Measurements from ENCODE around the gene PCDHA13. TPM values are rescaled to one million over a fixed set of nuclear protein-coding genes. Genes with fewer than 3 reads are reported as not detected.

Gene PCDHA13
- total and polyA plus RNA-seq, 2 of the 4 experiments (the other 2 are of a cell fraction) = not detected

GRCh38 chr5:140868721-140869554 is 13.0 kb upstream of the PCDHA13 start, which contains the start of gene PCDHA11:
Gene PCDHA11 (plus strand): TSS chr5:140868957. CDS start chr5:140869104, 147 bp downstream.
- no peak within 1 kb of the TSS for H2AK5ac ChIP-seq (ENCODE audit: low read depth, low read length)
- no peaks in the 10 kb centered on the region for H3K79me1 ChIP-seq (ENCODE audit: low read depth in 1 of 2, low read length in 2 of 2)
- no peak within 1 kb of the TSS for H4K8ac ChIP-seq (ENCODE audit: low read depth in 2 of 2, low read length in 2 of 2)
- no peak within 1 kb of the TSS for H3K14ac ChIP-seq (replicated peaks; ENCODE audit: low read depth, low read length)
- no peak within 1 kb of the TSS for H2BK20ac ChIP-seq (ENCODE audit: low read depth, low read length)
- DNase-seq = no peak
- no peak within 1 kb of the TSS for H3K56ac ChIP-seq (ENCODE audit: extremely low read depth, insufficient read depth, low read length)
- no peak within 1 kb of the TSS for H3K18ac ChIP-seq (ENCODE audit: low read depth, low read length)
- no TSS peak for BruUV-seq (replicated peaks)
- H3K4me2 ChIP-seq (ENCODE audit: low read depth, low read length) = no peak within 1 kb of the TSS
- H2AK9ac ChIP-seq (replicated peaks; ENCODE audit: low read depth, low read length, poor library complexity) = no peak within 1 kb of the TSS
- dilution Hi-C loops (cut with HindIII; ENCODE audit: low sequenced_read_pairs, unreplicated experiment) (no loop called here), in situ Hi-C loops (cut with MboI; ENCODE audit: low sequenced_read_pairs) (no loop called here), intact Hi-C loops (cut with micrococcal nuclease) (no loop called here)
- H3K27ac ChIP-seq (ENCODE audit: insufficient read depth, low read length) = no peak within 1 kb of the TSS
- no peak within 1 kb of the TSS for H4K5ac ChIP-seq (ENCODE audit: low read depth, low read length)
- H3K4ac ChIP-seq (ENCODE audit: low read depth, low read length) = no peak within 1 kb of the TSS
- H3K4me1 ChIP-seq (ENCODE audit: control insufficient read depth, insufficient read depth, low read length) = no peaks in the 10 kb centered on the region
- TF ChIP-seq MAZ (IDR thresholded peaks at IDR 0.05; ENCODE audit: borderline replicate concordance, low read depth, low read length) (no peak), FOS (IDR thresholded peaks at IDR 0.05; ENCODE audit: low read depth, low read length) (no peak), RAD21 (IDR thresholded peaks at IDR 0.05; ENCODE audit: low read length) (no peak), MXI1 (IDR thresholded peaks at IDR 0.05; ENCODE audit: borderline replicate concordance, low read depth, low read length) (no peak), BHLHE40 (IDR thresholded peaks at IDR 0.05; ENCODE audit: low read depth, low read length) (no peak)
- no peaks in the 10 kb centered on the region for H4K20me1 ChIP-seq (ENCODE audit: insufficient read depth, low read length)
- H2AFZ ChIP-seq (replicated peaks; ENCODE audit: low read length, poor library complexity) = no peak within 1 kb of the TSS
- no peak within 1 kb of the TSS for H3K23ac ChIP-seq (ENCODE audit: low read depth, low read length)
- ChIA-PET POLR2A (ENCODE audit: unreplicated experiment) (no interaction called here), CTCF (no interaction called here)
- no peak within 1 kb of the TSS for H2BK5ac ChIP-seq (ENCODE audit: low read depth, low read length, poor library complexity, severe bottlenecking)
- H4K91ac ChIP-seq (ENCODE audit: insufficient read depth, low read depth, low read length) = no peak within 1 kb of the TSS
- no peak within 1 kb of the TSS for H2BK15ac ChIP-seq (ENCODE audit: low read depth, low read length)
- ATAC-seq (ENCODE audit: low read depth) = no peak
- H3K9me3 ChIP-seq (ENCODE audit: control insufficient read depth, insufficient read depth, low read length) = peaks cover 18% of the 10 kb centered on the region
- H3K9me1 ChIP-seq (ENCODE audit: insufficient read depth, low read length) = no peaks in the 10 kb centered on the region
- H3K36me3 ChIP-seq (ENCODE audit: control insufficient read depth, insufficient read depth, low read length) = no peaks in the 10 kb centered on the region
- H2BK120ac ChIP-seq (ENCODE audit: low read depth, low read length) = no peak within 1 kb of the TSS
- H3K4me3 ChIP-seq (ENCODE audit: insufficient read depth, low read depth, low read length) = no peak within 1 kb of the TSS
- no peak within 1 kb of the TSS for H3K9ac ChIP-seq (ENCODE audit: low read depth, low read length)
- H3K27me3 ChIP-seq (ENCODE audit: control insufficient read depth, insufficient read depth, low read length) = no peaks in the 10 kb centered on the region
- 10% methylated on average over 15 of the region's 41 CpGs; no CpG with 5 or more reads in 1 of the 2 experiments for WGBS, 2 experiments (ENCODE audit: extremely low coverage in 2 of 2, insufficient read length in 1 of 2)

Data from IMR-90 (cell line).